Measurements from ENCODE around the gene CCT7. TPM values are rescaled to one million over a fixed set of nuclear protein-coding genes. Genes with fewer than 3 reads are reported as not detected.

CCT7 gene
- total and polyA plus RNA-seq, 10 donors: 112 to 184 (median 150) TPM

DNA sequence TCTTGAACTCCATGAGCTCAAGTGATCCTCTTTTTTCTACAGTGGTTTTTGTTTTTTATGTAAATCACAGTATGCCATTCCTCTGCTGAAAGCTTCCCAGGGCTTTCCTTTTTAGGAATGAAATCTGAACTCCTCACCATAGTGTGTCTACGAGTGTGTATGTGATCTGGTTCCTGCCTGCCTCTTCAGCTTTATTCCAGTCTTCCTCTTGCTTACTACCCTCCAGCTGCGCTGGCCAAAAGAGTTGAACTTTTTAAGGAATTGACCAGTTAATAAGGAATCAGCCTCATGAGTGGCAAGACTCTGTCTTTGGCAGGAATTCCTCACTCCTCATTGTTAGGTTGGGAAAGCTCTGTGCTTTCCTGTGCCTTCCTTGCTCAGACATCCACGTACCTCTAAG, 4.0 kb downstream of the CCT7 start:
- Histone ChIP-seq H3K4me1 (peaks cover 28 to 62% (median 48%) of the 10 kb centered on the region in 6 donors), H3K9me3 (no peaks in the 10 kb centered on the region), H3K36me3 (peaks cover 0 to 74% (median 36%) of the 10 kb centered on the region in 6 donors), H3K27me3 (replicated peaks in 1 of 7) (no peaks in the 10 kb centered on the region), H3K4me3 (no peak overlapping the region), H3K27ac (no peak overlapping the region)
- no peak for DNase-seq
- WGBS, 5 donors: 73 to 89% (median 83%) methylated on average over 3 of the region's 3 CpGs
- TF ChIP-seq POLR2A (IDR thresholded peaks at IDR 0.05) (no peak), POLR2AphosphoS5 (IDR thresholded peaks at IDR 0.05) (no peak)
- TF ChIP-seq, protein P1, sequence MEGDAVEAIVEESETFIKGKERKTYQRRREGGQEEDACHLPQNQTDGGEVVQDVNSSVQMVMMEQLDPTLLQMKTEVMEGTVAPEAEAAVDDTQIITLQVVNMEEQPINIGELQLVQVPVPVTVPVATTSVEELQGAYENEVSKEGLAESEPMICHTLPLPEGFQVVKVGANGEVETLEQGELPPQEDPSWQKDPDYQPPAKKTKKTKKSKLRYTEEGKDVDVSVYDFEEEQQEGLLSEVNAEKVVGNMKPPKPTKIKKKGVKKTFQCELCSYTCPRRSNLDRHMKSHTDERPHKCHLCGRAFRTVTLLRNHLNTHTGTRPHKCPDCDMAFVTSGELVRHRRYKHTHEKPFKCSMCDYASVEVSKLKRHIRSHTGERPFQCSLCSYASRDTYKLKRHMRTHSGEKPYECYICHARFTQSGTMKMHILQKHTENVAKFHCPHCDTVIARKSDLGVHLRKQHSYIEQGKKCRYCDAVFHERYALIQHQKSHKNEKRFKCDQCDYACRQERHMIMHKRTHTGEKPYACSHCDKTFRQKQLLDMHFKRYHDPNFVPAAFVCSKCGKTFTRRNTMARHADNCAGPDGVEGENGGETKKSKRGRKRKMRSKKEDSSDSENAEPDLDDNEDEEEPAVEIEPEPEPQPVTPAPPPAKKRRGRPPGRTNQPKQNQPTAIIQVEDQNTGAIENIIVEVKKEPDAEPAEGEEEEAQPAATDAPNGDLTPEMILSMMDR (IDR thresholded peaks at IDR 0.05 in 8 of 11, conservative IDR thresholded peaks at IDR 0.05 in 3 of 11): no peak
- intact Hi-C loops (cut with DNase I; ENCODE audit: low total_unique reads): no loop called here

DNA sequence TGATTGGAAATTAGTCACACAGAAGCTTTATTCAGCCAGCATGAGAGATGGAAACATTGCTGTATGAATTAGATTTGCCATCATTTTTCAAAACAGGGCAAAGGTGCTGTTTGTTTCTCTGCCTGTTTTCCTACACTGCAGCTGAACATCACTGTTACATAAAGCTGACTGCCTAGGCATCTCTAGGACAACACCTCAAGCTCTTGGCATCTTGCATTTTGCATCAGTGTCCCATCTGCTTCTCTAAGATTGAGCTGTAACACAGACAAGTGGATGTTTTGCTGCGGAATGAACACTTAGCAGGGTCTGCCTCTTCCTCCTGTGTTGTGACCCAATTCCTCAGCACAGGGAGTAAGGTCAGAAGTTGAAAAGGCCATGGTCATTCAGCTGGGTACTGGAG, 4.9 kb downstream of the CCT7 start:
- no peaks in the 10 kb centered on the region for H3K9me3 ChIP-seq
- no peaks in the 10 kb centered on the region for H3K27me3 ChIP-seq (replicated peaks in 1 of 7)
- DNase-seq: no peak
- TF ChIP-seq POLR2AphosphoS5 (IDR thresholded peaks at IDR 0.05) (no peak), POLR2A (IDR thresholded peaks at IDR 0.05) (no peak)
- TF ChIP-seq, protein P1 (IDR thresholded peaks at IDR 0.05 in 8 of 11, conservative IDR thresholded peaks at IDR 0.05 in 3 of 11): no peak
- peak overlapping the region in 1 of 8 donors; percentile 25 for H3K27ac ChIP-seq
- H3K4me3 ChIP-seq: no peak overlapping the region
- 56 to 79% (median 70%) methylated on average over 1 of the region's 1 CpG for WGBS, 5 donors
- peaks cover 0 to 82% (median 44%) of the 10 kb centered on the region in 6 donors for H3K36me3 ChIP-seq
- H3K4me1 ChIP-seq: peaks cover 28 to 62% (median 48%) of the 10 kb centered on the region in 6 donors
- intact Hi-C loops (cut with DNase I; ENCODE audit: low total_unique reads): no loop called here

DNA sequence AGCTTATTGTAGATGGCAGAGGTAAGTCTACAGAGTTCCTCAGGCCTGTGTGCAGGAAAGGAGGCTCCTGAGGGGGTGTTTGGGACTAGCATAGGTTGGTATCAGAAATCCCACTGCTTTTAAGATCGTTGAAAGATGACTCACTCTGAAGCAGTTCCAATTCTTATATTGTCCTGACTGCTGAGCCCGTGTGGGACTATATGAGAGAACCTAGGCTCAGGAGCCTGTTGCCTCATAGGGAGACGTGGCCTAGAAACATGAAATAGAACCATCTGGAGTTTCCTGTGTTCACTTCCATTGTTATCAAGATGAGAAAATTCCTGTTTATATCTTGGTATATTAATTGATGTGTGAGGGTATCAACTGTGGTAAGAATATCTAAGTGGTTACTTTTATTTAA, 5.7 kb downstream of the CCT7 start:
- H3K4me3 ChIP-seq: no peak overlapping the region

DNA sequence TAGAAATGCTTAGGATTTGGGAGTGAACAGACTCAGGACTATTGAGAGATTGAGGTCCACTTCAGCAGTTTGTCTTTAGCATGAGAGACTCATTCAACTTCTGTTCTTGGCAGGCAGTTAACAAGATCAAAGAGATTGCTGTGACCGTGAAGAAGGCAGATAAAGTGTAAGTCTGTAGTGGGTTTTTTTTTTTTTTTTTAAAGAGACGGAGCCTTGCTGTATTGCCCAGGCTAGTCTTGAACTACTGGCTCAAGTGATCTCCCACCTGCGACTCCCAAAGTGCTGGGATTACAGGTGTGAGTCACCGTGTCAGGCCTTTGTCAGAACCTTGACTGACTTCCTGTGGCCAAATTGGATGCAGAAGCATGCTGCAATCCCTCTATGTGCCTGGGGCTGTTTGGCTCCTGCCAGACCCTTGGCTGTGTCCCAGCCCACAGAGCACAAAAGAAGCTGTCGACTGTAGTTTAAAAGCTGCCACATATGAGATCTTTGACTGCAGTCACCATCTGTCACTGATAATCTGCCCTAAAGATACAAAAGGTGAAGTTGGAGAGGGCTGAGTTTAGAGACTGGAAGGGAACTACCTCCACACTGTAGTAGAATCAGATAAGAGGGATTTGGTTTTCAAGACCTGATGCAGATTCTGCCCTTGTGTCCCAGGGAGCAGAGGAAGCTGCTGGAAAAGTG, 9.9 kb downstream of the CCT7 start:
- H3K9me3 ChIP-seq: no peaks in the 10 kb centered on the region
- TF ChIP-seq, protein P1 (IDR thresholded peaks at IDR 0.05 in 8 of 11, conservative IDR thresholded peaks at IDR 0.05 in 3 of 11): no peak
- TF ChIP-seq POLR2A (IDR thresholded peaks at IDR 0.05) (no peak), POLR2AphosphoS5 (IDR thresholded peaks at IDR 0.05) (no peak)
- no peak overlapping the region for H3K27ac ChIP-seq
- H3K36me3 ChIP-seq: peaks cover 9 to 100% (median 95%) of the 10 kb centered on the region in 6 donors
- H3K27me3 ChIP-seq (replicated peaks in 1 of 7): no peaks in the 10 kb centered on the region
- whole genome bisulfite sequencing, 5 donors: 60 to 79% (median 71%) methylated on average over 5 of the region's 5 CpGs
- H3K4me3 ChIP-seq: no peak overlapping the region
- intact Hi-C loops (cut with DNase I; ENCODE audit: low total_unique reads): no loop called here
- DNase-seq: no peak
- H3K4me1 ChIP-seq: peaks cover 0 to 16% (median 7%) of the 10 kb centered on the region in 6 donors

More for the DNA sequence above, 5.7 kb downstream of the CCT7 start:
- TF ChIP-seq POLR2AphosphoS5 (IDR thresholded peaks at IDR 0.05): no peak
- TF ChIP-seq, protein P1 (IDR thresholded peaks at IDR 0.05 in 8 of 11, conservative IDR thresholded peaks at IDR 0.05 in 3 of 11): no peak
- TF ChIP-seq POLR2A (IDR thresholded peaks at IDR 0.05): no peak
- peak overlapping the region in 1 of 8 donors; percentile 25 for H3K27ac ChIP-seq
- H3K36me3 ChIP-seq: peaks cover 3 to 90% (median 52%) of the 10 kb centered on the region in 6 donors
- DNase-seq: no peak
- H3K9me3 ChIP-seq: no peaks in the 10 kb centered on the region
- WGBS, 5 donors: 45 to 76% (median 57%) methylated on average over 3 of the region's 3 CpGs
- peaks cover 28 to 59% (median 46%) of the 10 kb centered on the region in 6 donors for H3K4me1 ChIP-seq
- no peaks in the 10 kb centered on the region for H3K27me3 ChIP-seq (replicated peaks in 1 of 7)
- intact Hi-C loops (cut with DNase I; ENCODE audit: low total_unique reads): no loop called here
